HG02763 (cell line): ENCODE measurements around the gene FCMR.
"Not testable (repeated sequence)": the region's sequence is repeated elsewhere in the genome, so short reads cannot be mapped to it uniquely, and the experiment has no call there.

Source experiments
- ATAC-seq: cut with Tn5 transposase; IDR thresholded peaks from one replicate; pipeline ENCODE4 v1.9.1; 2021; ENCODE audit warnings: mild to moderate bottlenecking, moderate library complexity; ENCODE audit not compliant: unreplicated experiment

The FCMR gene

DNA sequence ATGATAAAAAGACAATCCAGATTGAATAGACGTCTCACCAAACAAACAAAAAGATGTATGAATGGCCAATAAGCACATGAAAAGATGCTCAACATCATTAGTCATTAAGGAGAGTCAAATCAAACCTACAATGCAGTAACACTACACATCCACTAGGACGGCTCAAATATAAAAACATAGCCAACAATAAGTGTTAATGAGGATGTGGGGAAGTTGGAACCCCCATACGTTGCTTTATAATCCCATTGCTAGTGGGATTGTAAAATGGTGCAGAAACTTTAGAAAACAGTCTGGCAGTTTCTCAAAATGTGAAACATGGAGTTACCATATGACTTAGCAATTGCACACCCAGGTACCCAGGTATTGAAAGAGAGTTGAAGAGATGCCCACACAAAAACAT, 39.2 kb downstream of the FCMR start:
- no peak for ATAC-seq

DNA sequence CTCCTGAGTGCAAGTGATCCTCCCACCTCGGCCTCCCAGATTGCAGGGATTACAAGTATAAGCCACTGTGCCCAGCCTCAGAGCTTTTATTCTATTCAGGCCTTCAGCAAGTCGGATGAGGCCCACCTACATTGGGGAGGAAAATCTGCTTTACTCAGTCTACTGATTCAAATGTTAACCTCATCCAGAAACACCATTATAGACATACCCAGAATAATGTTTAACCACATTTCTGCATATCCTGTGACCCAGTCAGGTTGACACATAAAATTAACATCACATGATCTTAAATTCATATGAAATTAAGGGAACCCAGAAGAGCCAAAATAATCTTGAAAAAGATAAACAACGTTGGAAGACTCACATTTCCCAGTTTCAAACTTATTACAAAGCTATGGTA, 41.4 kb downstream of the FCMR start:
- no peak for ATAC-seq

DNA sequence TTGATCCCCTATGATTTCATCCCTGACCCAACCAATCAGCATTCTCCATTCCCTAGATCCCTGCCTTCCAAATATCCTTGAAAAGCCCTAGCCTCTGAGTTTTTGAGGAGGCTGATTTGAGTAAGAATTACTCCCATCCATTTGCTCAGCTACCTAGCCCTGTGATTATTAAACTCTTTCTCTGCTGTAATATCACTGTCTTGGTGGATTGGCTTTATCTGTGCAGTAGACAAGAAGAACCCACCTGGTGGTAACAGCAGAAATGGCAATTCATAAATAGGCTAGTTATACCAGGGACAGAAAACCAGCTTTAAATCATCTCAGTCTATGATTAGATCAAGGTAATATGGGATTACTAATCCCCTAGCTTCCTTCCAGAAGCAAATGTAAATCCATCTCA, 43.3 kb downstream of the FCMR start:
- no peak for ATAC-seq

DNA sequence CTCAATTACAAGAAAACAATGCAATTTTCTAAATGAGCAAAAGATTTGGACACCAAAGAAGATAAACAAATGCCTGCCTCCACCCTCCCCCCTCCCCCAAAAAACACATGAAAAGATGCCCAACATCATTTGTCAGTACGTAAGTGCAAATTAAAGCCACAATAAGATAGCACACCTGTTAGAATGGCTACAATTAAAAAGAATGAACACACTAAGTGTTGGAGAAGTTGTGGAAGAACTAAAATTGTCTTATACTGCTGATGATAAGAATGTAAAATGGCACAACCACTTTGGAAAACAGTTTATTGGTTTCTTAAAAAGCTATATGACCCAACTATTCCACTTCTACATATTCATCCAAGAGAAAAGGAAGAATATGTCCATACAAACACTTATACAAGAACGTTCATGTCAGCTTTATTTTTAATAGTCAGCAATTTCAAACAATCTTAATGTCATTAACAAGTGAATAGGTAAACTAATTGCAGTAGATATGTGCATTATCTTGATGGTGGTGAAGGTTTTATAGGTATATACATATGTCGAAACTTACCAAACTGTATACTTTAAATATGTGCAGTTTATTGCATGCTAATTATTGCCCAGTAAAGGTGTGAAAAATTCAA, 45.9 kb downstream of the FCMR start:
- no peak for ATAC-seq

DNA sequence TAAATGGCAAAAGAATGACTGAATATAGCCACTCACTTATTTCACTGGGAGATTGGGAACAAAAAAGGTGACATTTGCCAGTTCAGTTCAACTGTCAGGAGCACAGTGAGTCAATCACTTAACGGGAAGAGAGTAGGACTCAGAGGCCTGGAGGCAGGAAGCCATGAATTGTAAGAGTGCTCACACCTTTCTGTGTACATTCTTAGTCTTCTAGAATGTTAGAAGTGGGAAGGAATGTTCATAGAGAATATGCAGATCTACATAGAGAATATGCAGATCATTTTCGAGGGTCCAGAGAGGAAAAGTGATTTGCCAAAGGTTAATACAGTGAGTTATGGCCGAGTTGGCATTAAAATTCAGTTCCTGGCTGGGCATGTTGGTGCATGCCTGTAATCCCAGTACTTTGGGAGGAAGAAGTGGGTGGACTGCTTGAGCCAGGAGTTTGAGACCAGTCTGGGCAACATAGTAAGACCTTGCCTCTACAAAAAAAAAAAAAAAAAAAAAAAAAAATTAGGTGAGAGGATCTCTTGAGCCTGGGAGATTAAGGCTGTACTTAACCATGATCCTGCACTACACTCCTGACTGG, 48.0 kb downstream of the FCMR start:
- no peak for ATAC-seq

DNA sequence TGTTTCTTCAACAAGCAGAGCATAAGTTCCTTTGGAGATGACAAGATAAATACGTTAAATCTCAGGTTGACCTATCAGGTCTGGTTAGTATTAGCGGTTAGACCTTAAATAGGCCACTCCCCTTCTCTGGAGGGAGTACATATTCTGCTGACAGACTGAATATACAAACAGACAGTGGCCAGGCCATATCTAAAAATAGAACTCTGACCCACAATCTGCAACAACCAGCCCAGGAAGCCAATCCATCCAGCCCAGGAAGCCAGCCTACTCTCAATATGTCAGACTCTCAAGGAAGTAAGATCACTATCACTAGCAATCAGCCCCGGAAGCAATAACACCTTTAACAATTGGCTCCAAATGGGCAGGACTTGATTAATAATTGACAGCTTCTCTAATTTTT, 49.6 kb downstream of the FCMR start:
- ATAC-seq, result no peak

DNA sequence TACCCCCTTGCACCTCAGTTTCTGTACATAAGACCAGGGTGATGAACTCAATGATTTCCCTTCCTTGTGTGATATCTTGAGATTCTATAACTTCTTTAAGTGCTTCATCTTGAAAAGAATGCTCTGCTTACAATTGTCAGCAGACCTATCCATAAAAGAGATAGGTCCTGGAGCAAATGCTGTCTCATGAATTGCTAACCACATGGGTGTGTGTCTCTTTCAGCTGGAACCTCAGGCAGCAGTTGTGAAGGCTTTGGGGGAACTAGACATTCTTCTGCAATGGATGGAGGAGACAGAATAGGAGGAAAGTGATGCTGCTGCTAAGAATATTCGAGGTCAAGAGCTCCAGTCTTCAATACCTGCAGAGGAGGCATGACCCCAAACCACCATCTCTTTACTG, 53.5 kb downstream of the FCMR start:
- no peak for ATAC-seq

DNA sequence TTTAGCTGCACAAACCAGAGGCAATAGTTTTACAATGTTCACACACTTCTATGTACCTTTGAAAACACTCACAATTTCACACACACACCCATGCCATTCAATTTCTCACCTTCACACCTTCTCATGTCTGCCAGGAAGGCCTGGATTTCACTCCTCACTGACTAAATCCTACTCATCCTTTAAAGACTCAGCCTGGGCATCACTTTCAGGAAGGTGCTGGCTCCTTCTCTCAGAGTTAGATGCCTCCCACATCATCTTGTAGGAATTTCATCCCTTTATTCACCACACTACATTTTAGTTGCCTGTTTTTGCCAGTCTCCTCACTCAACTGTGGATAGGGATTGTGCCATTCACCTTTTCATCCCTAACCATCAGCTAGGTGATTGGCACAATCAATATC, 54.0 kb downstream of the FCMR start:
- no peak for ATAC-seq

DNA sequence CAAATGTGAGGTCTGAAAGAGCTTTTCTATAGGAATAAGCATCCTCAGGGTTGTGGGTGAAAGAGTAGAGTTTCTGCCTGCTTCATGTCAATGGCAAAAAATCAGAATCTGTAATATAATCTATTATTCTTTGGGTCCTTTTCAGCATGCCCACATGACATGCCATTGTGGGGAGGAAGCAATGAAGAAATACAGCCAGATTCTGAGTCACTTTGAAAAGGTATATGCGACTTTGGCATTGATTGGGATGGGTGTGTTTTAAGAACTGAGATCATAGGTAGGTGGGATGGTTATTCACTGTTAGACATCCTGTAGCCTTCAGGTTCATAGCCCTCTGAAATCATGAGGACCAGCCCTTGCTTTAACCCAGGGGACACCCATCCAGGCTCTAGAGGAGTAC, 54.5 kb downstream of the FCMR start:
- ATAC-seq, result no peak

DNA sequence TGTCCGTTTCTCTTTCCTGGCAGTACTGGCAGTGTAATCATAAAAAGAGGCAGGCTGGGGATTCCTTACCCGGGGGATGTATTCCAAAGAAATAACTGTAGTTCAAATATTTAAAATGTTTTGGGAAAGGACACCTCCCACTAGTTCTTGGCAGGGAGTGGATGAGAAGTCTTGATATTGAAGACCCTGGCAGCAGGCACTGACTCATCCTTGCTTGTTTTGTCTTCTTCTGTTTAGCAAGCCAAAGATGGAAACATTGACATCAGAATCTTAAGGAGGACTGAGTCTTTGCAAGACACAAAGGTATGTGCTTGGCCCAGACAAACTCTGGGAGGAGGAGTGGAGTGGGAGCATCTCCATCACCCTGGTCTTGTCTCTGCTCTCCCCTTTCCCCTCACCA, 55.7 kb downstream of the FCMR start:
- no peak for ATAC-seq

DNA sequence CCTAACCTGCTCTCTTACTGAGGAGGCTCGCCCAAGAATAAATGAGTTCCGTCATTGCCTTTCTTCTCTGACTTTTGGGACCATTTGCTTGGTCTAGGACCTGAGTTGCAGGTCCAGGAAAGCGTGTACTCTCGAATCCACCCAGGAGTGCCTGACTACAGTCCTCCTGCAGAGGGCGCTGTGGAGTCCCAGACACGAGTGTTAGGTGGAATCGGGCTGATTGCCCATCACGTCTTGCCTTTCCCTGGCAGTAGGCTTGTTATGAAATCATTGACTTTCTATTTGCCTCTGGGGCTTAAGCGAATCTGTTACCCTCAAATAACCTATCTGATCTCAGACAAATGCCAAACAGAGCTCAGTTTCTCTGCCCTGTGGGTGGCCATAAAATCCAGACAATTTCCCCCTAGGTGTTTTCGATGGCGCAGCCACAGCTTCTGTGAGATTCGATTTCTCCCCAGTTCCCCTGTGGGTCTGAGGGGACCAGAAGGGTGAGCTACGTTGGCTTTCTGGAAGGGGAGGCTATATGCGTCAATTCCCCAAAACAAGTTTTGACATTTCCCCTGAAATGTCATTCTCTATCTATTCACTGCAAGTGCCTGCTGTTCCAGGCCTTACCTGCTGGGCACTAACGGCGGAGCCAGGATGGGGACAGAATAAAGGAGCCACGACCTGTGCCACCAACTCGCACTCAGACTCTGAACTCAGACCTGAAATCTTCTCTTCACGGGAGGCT, 56.6 kb downstream of the FCMR start, which contains the start of gene IL20:
TSS of gene IL20 (plus strand) at position 685 of the 733 bp plus-strand sequence. CDS start 230 bp downstream, outside the sequence.
- ATAC-seq, result no peak

DNA sequence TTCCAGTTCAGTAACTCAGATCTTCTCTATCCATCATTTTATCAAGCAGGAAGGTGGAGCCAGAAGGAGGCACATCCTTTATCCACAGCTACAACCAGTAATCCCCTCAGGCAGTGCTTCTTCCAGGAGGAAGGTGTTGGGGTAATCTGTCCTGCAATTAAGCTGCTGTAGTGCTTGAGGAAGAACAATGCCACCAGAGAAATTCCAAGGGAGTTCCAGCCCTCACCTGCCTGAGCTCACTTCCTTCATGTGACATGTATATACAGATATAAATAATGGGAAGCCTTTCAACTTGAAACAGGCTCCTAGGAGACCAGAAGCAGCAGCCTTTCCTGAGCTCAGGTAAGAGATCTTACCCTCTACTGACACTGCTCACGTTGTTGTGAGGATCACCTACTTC, 58.5 kb downstream of the FCMR start:
- ATAC-seq, result no peak

DNA sequence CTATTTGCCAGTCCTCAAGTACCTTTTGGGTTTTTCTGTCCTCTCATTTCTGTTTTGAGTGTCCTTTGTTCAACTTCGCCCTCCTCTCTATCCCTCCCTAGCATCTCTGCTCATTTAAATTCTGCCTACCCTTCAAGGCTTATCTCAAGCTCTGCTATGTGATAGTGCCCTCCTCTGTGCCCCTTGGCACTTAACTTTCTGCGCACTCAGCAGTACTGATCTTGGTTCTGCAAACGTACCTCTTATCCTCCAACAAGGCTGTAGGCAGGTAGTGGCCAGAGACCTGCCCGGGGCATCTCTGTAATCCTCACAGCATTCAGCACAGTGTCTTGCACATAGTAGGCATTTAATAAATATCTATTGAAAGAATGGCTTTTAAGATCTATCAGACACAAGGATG, 61.6 kb downstream of the FCMR start:
- no peak for ATAC-seq

DNA sequence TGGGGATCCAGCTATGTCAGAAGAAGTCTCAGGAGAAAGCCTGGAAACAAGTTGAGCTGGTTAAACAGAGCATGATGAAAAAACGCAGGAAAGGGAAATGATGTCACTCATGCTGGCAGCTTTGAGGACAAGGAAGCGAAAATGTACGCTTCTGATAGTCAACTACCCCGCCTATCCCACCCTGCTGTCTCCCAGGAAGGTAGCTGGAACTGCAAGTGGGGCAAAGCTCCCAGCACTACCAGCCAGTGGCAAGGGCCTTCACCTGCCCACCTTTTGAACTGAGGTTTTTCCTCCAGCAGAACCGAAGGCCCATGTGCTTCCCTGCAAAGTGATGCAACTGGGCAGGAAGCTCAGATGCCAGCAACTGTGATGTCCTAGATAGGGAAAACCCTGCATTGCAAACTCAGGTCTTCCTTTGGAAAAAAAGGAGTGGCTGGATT, 62.6 kb downstream of the FCMR start:
- no peak for ATAC-seq

DNA sequence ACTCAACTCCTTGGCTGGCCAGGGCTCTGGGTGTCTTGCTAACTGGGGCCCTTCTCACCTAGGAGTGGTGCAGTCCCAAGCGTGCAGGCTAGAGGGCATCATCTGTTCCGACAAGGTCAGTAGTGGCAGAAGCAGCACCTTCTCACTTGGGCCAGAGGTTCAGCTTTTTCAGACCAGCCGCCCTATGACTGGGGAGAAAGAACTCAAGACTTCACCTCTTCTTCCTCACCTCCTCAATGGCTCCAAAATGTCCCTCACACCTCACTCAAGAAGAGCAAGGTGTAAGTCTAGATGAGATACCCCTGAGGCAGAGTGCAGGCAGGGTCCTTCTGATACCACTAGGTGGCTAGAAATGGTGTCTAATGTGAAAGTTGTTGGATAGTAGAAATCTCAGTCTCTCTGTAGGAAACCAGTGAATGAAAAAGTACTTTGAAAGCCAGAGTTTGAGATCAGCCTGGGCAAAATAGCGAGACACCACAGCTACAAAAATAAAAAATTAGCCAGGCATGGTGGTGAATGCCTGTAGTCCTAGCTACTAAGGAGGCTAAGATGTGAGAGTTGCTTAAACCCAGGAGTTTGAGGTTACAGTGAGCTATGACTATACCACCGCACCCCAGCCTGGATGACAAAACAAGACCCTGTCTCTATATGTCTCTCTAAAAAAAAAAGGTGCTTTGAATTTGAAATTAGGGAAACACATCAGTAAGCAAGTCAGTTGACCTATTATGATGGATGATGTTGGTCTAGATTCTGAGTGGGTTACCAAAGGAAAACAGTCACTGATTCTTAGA, 64.9 kb downstream of the FCMR start:
- ATAC-seq, result no peak

DNA sequence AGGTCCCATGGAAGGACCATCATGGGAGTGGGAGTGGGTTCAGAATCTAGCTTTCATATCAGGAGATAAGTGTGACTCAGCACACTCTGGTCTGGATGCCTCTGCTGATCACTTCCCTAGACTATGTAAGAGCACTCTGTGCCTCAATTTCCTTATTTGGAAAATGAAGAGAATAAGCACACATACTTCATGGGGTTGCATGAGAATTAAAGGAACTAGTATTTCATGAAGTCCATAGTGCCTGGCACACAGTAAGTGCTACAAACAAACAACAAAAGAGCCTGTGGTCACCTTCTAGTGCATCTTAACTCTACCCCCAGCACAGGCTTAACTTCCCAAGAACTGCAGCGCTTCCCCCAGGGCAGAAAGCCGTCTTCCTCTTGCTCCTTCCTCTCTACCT, 65.9 kb downstream of the FCMR start:
- no peak for ATAC-seq

DNA sequence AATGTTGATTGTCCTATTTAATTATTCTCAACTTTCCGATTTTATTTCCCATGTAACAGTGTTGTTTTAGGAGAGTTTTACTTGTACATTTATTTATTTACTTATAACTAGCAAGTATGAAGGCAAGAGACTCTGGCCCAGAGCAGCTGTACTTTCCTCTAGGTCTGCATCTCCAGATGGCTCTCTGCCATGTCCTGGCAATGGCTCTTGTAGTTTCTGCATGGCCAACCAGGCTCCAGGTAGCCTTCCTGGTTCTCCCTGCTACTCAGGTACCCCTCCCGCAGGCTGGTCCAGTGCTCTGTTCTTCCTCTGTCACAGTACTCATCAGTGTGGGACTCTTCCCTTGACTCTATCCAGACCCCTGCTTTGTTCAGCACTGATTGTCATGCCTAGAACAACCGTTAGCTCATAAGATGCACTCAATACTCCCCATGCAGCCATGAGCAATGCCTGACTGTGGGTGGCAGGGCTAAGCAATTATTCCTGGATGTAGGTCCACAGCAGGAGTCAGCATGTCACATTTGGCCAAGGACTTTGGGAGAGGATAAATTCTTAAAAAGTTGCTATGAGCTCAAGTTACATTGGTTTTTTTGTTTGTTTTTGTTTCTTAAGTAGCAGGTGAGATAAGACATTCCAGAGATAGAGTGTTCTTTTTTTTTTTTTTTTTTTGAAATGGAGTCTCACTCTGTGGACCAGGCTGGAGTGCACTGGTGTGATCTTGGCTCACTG, 67.2 kb downstream of the FCMR start:
- ATAC-seq, result no peak

DNA sequence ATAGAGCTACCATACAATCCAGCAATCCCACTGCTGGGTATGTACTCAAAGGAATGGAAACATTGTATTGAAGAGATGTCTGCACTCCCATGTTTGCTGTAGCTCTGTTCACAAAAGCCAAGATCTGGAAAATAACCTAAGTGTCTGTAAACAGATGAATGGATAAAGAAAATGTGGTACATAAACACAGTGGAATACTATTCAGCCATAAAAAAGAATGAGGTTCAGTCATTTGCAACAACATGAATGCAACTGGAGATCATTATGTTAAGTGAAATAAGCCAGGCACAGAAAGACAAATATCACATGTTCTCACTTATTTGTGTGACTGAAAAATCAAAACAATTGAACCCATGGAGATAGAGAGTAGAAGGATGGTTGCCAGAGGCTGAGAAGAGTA, 68.0 kb downstream of the FCMR start:
- not testable (repeated sequence) for ATAC-seq
